Measurements from ENCODE around the gene FMN1. TPM values are rescaled to one million over a fixed set of nuclear protein-coding genes. Genes with fewer than 3 reads are reported as not detected.

The FMN1 gene
- total and polyA plus RNA-seq, 2 experiments from 2014 or later: 0.93 to 2.2 TPM

GRCh38 chr15:33125894-33126537 lies 68.5 kb downstream of the FMN1 start:
- WGBS, 2 experiments (ENCODE audit: low coverage in 1 of 2, low lambda C conversion rate in 2 of 2, missing lambda C conversion rate in 2 of 2): 84 to 85% methylated on average over 7 of the region's 7 CpGs
- H3K27me3 ChIP-seq (replicated peaks; ENCODE audit: insufficient read depth): no peaks in the 10 kb centered on the region
- no peaks in the 10 kb centered on the region for H3K9me3 ChIP-seq (ENCODE audit: low read depth)
- H3K4me3 ChIP-seq: no peak overlapping the region
- in situ Hi-C loops (cut with MboI): no loop called here
- H3K9me2 ChIP-seq (ENCODE audit: insufficient read depth): no peaks in the 10 kb centered on the region
- no peak for DNase-seq
- H3K9ac ChIP-seq: no peak overlapping the region
- no peaks in the 10 kb centered on the region for H3K36me3 ChIP-seq (ENCODE audit: low read depth)
- peaks cover 22% of the 10 kb centered on the region for H3F3A ChIP-seq (ENCODE audit: insufficient read depth)
- peaks cover 12% of the 10 kb centered on the region for H3K4me1 ChIP-seq (ENCODE audit: insufficient read depth)
- no peak overlapping the region for H3K27ac ChIP-seq
- H3K79me2 ChIP-seq (ENCODE audit: insufficient read depth): no peaks in the 10 kb centered on the region
- no peak for TF ChIP-seq EZH2 (IDR thresholded peaks at IDR 0.05; ENCODE audit: insufficient read depth, poor library complexity, severe bottlenecking)
- TF ChIP-seq EZH2phosphoT487 (IDR thresholded peaks at IDR 0.05; ENCODE audit: insufficient read depth, low read depth): no peak
- H3K4me2 ChIP-seq (ENCODE audit: unreplicated experiment): peak overlapping the region; percentile 71
- H2AFZ ChIP-seq: peak overlapping the region; percentile 59
- no peaks in the 10 kb centered on the region for H4K20me1 ChIP-seq (ENCODE audit: insufficient read depth)

GRCh38 chr15:33124811-33125210 lies 69.7 kb downstream of the FMN1 start:
- WGBS, 2 experiments (ENCODE audit: low coverage in 1 of 2, low lambda C conversion rate in 2 of 2, missing lambda C conversion rate in 2 of 2): 48 to 52% methylated on average over 4 of the region's 4 CpGs
- DNase-seq: no peak

GRCh38 chr15:33124279-33124678 lies 70.2 kb downstream of the FMN1 start:
- TF ChIP-seq EZH2phosphoT487 (IDR thresholded peaks at IDR 0.05; ENCODE audit: insufficient read depth, low read depth) (no peak), EZH2 (IDR thresholded peaks at IDR 0.05; ENCODE audit: insufficient read depth, poor library complexity, severe bottlenecking) (no peak)

More at GRCh38 chr15:33124811-33125210, 69.7 kb downstream of the FMN1 start:
- no peaks in the 10 kb centered on the region for H3K36me3 ChIP-seq (ENCODE audit: low read depth)
- no peaks in the 10 kb centered on the region for H4K20me1 ChIP-seq (ENCODE audit: insufficient read depth)
- in situ Hi-C loops (cut with MboI): no loop called here
- H2AFZ ChIP-seq: no peak overlapping the region
- H3K9ac ChIP-seq: no peak overlapping the region
- no peak overlapping the region for H3K4me3 ChIP-seq
- no peaks in the 10 kb centered on the region for H3K9me2 ChIP-seq (ENCODE audit: insufficient read depth)
- H3K4me2 ChIP-seq (ENCODE audit: unreplicated experiment): no peak overlapping the region
- peaks cover 12% of the 10 kb centered on the region for H3K4me1 ChIP-seq (ENCODE audit: insufficient read depth)
- H3K9me3 ChIP-seq (ENCODE audit: low read depth): no peaks in the 10 kb centered on the region
- no peaks in the 10 kb centered on the region for H3K27me3 ChIP-seq (replicated peaks; ENCODE audit: insufficient read depth)
- peaks cover 22% of the 10 kb centered on the region for H3F3A ChIP-seq (ENCODE audit: insufficient read depth)
- no peak overlapping the region for H3K27ac ChIP-seq
- TF ChIP-seq EZH2phosphoT487 (IDR thresholded peaks at IDR 0.05; ENCODE audit: insufficient read depth, low read depth) (no peak), EZH2 (IDR thresholded peaks at IDR 0.05; ENCODE audit: insufficient read depth, poor library complexity, severe bottlenecking) (no peak)
- H3K79me2 ChIP-seq (ENCODE audit: insufficient read depth): no peaks in the 10 kb centered on the region

GRCh38 chr15:33119865-33120264 lies 74.6 kb downstream of the FMN1 start:
- Histone ChIP-seq H3K36me3 (ENCODE audit: low read depth) (no peaks in the 10 kb centered on the region), H3F3A (ENCODE audit: insufficient read depth) (no peaks in the 10 kb centered on the region), H4K20me1 (ENCODE audit: insufficient read depth) (no peaks in the 10 kb centered on the region), H3K27ac (no peak overlapping the region), H3K9ac (no peak overlapping the region), H3K79me2 (ENCODE audit: insufficient read depth) (no peaks in the 10 kb centered on the region), H3K9me3 (ENCODE audit: low read depth) (no peaks in the 10 kb centered on the region), H2AFZ (no peak overlapping the region), H3K4me3 (no peak overlapping the region), H3K4me1 (ENCODE audit: insufficient read depth) (no peaks in the 10 kb centered on the region), H3K27me3 (replicated peaks; ENCODE audit: insufficient read depth) (0 out of 2 replicates have a peak, but pooled peaks cover 13% of the 10 kb centered on the region), H3K9me2 (ENCODE audit: insufficient read depth) (no peaks in the 10 kb centered on the region), H3K4me2 (ENCODE audit: unreplicated experiment) (no peak overlapping the region)
- WGBS, 2 experiments (ENCODE audit: low coverage in 1 of 2, low lambda C conversion rate in 2 of 2, missing lambda C conversion rate in 2 of 2): 81 to 84% methylated on average over 4 of the region's 4 CpGs
- DNase-seq: no peak
- in situ Hi-C loops (cut with MboI): no loop called here
- no peak for TF ChIP-seq EZH2 (IDR thresholded peaks at IDR 0.05; ENCODE audit: insufficient read depth, poor library complexity, severe bottlenecking)

More at GRCh38 chr15:33124279-33124678, 70.2 kb downstream of the FMN1 start:
- in situ Hi-C loops (cut with MboI): no loop called here
- no peak overlapping the region for H2AFZ ChIP-seq
- no peak overlapping the region for H3K27ac ChIP-seq
- no peak overlapping the region for H3K4me3 ChIP-seq
- H3K9ac ChIP-seq: no peak overlapping the region
- no peaks in the 10 kb centered on the region for H3K79me2 ChIP-seq (ENCODE audit: insufficient read depth)
- H4K20me1 ChIP-seq (ENCODE audit: insufficient read depth): no peaks in the 10 kb centered on the region
- peaks cover 12% of the 10 kb centered on the region for H3K4me1 ChIP-seq (ENCODE audit: insufficient read depth)
- H3K27me3 ChIP-seq (replicated peaks; ENCODE audit: insufficient read depth): 0 out of 2 replicates have a peak, but pooled peaks cover 5% of the 10 kb centered on the region
- no peaks in the 10 kb centered on the region for H3K36me3 ChIP-seq (ENCODE audit: low read depth)
- H3K4me2 ChIP-seq (ENCODE audit: unreplicated experiment): no peak overlapping the region
- H3F3A ChIP-seq (ENCODE audit: insufficient read depth): peaks cover 22% of the 10 kb centered on the region
- no peaks in the 10 kb centered on the region for H3K9me2 ChIP-seq (ENCODE audit: insufficient read depth)
- no peaks in the 10 kb centered on the region for H3K9me3 ChIP-seq (ENCODE audit: low read depth)
- no peak for DNase-seq
- 53 to 56% methylated on average over 4 of the region's 4 CpGs for WGBS, 2 experiments (ENCODE audit: low coverage in 1 of 2, low lambda C conversion rate in 2 of 2, missing lambda C conversion rate in 2 of 2)
